HG02759 (cell line): ENCODE data around the gene CCL19.

ENCODE experiments used
- ATAC-seq: cut with Tn5 transposase; IDR thresholded peaks from one replicate; pipeline ENCODE4 v1.9.1; 2021; ENCODE audit warnings: mild to moderate bottlenecking, moderate library complexity; ENCODE audit not compliant: unreplicated experiment

CCL19 gene

GRCh38 chr9:34642679-34643078 lies 48.4 kb downstream of the CCL19 start:
- no peak for ATAC-seq
